Stimulated activated naive B cell treated with anti-CD40 and anti-IgM and Interleukin-4, amounts not matched to agents 10 μg/mL and 1 μg/mL and 100 μg/mL, for 72 hours (primary cell): ENCODE results near the gene SLC9A1.

Source experiments
- ATAC-seq, 2 donors: fragments of 150-1000 bp; cut with Tn5 transposase; replicated peaks; 2 replicates each; pipeline ENCODE4 v1.10.0; 2021; ENCODE audit warnings: moderate library complexity in 1 of 2
- DNase-seq: peaks from one replicate; pipeline ENCODE4 v3.0.0; 2021
- H3K27ac Mint-ChIP-seq: one replicate; pipeline ENCODE4 v1.8.0; 2022; ENCODE audit warnings: mild to moderate bottlenecking, mixed read lengths
- H3K27me3 Mint-ChIP-seq, 2 donors: one replicate each; pipeline ENCODE4 v1.8.0; 2022; ENCODE audit warnings: mixed read lengths in 2 of 2
- H3K36me3 Mint-ChIP-seq, 2 donors: one replicate each; pipeline ENCODE4 v1.8.0; 2022; ENCODE audit warnings: mixed read lengths in 2 of 2, mild to moderate bottlenecking in 1 of 2
- H3K4me1 Mint-ChIP-seq, 2 donors: one replicate each; pipeline ENCODE4 v1.8.0; 2022; ENCODE audit warnings: mixed read lengths in 2 of 2, mild to moderate bottlenecking in 1 of 2
- H3K4me3 Mint-ChIP-seq, 2 donors: one replicate each; pipeline ENCODE4 v1.8.0; 2022; ENCODE audit warnings: mild to moderate bottlenecking in 2 of 2, mixed read lengths in 2 of 2, moderate library complexity in 1 of 2
- H3K9me3 Mint-ChIP-seq, 2 donors: one replicate each; pipeline ENCODE4 v1.8.0; 2022; ENCODE audit warnings: mixed read lengths in 2 of 2, mild to moderate bottlenecking in 1 of 2

The SLC9A1 gene

GRCh38 chr1:27100335-27101053 lies 54.4 kb downstream of the SLC9A1 start:
- no peak for ATAC-seq
- peaks cover 37 to 52% of the 10 kb centered on the region in 2 donors for H3K4me1 Mint-ChIP-seq
- no peak overlapping the region for H3K4me3 Mint-ChIP-seq
- H3K36me3 Mint-ChIP-seq, result peaks cover 20 to 31% of the 10 kb centered on the region in 2 donors
- peak overlapping the region; percentile 91 for H3K27ac Mint-ChIP-seq
- H3K27me3 Mint-ChIP-seq, result no peaks in the 10 kb centered on the region
- H3K9me3 Mint-ChIP-seq, result no peaks in the 10 kb centered on the region
- DNase-seq, result no peak

- Mint-ChIP-seq H3K27me3 (no peaks in the 10 kb centered on the region), H3K4me1 (peaks cover 35 to 46% of the 10 kb centered on the region in 2 donors), H3K9me3 (no peaks in the 10 kb centered on the region), H3K27ac (peak overlapping the region; percentile 99), H3K36me3 (peaks cover 19 to 30% of the 10 kb centered on the region in 2 donors), H3K4me3 (peak overlapping the region; percentile 30 to 62)
- ATAC-seq (peak; percentile 90), DNase-seq (peak; percentile 86)
Measured at GRCh38 chr1:27099587-27100334, 55.2 kb downstream of the SLC9A1 start.

DNA sequence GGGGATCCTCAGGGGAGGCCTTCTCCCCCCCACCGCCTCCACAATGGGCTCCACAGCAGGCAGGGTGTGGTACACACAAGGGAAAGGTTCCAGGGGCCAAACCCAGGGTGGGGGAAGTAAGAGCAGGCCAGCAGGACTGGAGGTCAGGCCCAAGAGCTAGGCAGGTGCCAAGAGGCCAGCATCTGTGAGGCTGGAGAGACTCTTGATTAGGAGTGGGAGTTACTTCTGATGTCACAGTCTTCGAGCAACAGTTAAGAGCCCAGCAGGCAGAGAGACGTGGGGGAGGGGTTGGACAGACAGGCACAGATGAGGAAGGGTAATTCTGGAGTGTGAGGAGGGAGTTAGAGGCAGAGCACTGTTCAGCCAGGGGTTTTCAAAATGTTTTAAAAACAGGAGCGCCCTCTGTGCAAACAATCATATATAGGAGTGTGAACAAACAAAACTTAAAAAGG lies 55.8 kb downstream of the SLC9A1 start:
- Mint-ChIP-seq H3K4me3 (peak overlapping the region; percentile 30 to 62), H3K36me3 (peaks cover 19 to 30% of the 10 kb centered on the region in 2 donors), H3K27me3 (no peaks in the 10 kb centered on the region), H3K9me3 (no peaks in the 10 kb centered on the region), H3K4me1 (peaks cover 35 to 42% of the 10 kb centered on the region in 2 donors), H3K27ac (peak overlapping the region; percentile 99)
- DNase-seq, result peak; percentile 57
- ATAC-seq, result peak; percentile 71 to 74

GRCh38 chr1:27098431-27099134 lies 56.3 kb downstream of the SLC9A1 start:
- DNase-seq (no peak), ATAC-seq (peak; percentile 4)
- Mint-ChIP-seq H3K27ac (peak overlapping the region; percentile 99), H3K36me3 (peaks cover 17 to 27% of the 10 kb centered on the region in 2 donors), H3K4me1 (peaks cover 35 to 42% of the 10 kb centered on the region in 2 donors), H3K27me3 (no peaks in the 10 kb centered on the region), H3K9me3 (no peaks in the 10 kb centered on the region), H3K4me3 (peak overlapping the region; percentile 30 to 62)

- H3K4me1 Mint-ChIP-seq, result peaks cover 28 to 33% of the 10 kb centered on the region in 2 donors
- peak overlapping the region; percentile 81 for H3K27ac Mint-ChIP-seq
- no peaks in the 10 kb centered on the region for H3K9me3 Mint-ChIP-seq
- ATAC-seq (peak; percentile 41 to 50), DNase-seq (peak; percentile 66)
- peaks cover 9 to 17% of the 10 kb centered on the region in 2 donors for H3K36me3 Mint-ChIP-seq
- no peak overlapping the region for H3K4me3 Mint-ChIP-seq
- H3K27me3 Mint-ChIP-seq, result no peaks in the 10 kb centered on the region
Measured at GRCh38 chr1:27097484-27097917, 57.4 kb downstream of the SLC9A1 start.

- no peak for ATAC-seq
- H3K27me3 Mint-ChIP-seq, result peaks cover 0 to 4% of the 10 kb centered on the region in 2 donors
- DNase-seq, result no peak
- no peaks in the 10 kb centered on the region for H3K9me3 Mint-ChIP-seq
- no peak overlapping the region for H3K27ac Mint-ChIP-seq
- H3K4me3 Mint-ChIP-seq, result no peak overlapping the region
- H3K4me1 Mint-ChIP-seq, result peaks cover 26 to 31% of the 10 kb centered on the region in 2 donors
- H3K36me3 Mint-ChIP-seq, result peaks cover 6 to 10% of the 10 kb centered on the region in 2 donors
Measured at GRCh38 chr1:27095576-27095975, 59.3 kb downstream of the SLC9A1 start.

DNA sequence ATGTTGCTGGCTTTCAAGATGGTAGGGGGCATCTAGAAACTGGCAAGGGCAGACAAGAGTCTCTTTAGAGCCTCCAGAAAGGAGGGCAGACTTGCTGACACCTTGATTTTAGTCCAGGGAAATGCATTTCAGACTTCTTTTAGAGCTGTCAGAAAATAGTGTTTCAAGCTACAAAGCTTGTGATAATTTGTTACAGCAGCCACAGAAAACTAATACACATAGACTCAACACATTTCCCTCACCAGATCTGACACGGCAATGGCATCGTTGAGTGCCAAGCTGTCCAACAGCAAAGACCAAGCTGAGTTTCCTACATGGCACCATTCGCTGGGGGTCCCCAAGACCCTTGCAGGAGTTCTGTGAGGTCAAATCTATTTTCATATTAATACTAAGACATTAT lies 62.0 kb downstream of the SLC9A1 start:
- Mint-ChIP-seq H3K27me3 (peaks cover 0 to 10% of the 10 kb centered on the region in 2 donors), H3K36me3 (peaks cover 0 to 4% of the 10 kb centered on the region in 2 donors), H3K9me3 (no peaks in the 10 kb centered on the region), H3K27ac (no peak overlapping the region), H3K4me3 (no peak overlapping the region), H3K4me1 (peaks cover 4 to 5% of the 10 kb centered on the region in 2 donors)
- DNase-seq (no peak), ATAC-seq (no peak)

DNA sequence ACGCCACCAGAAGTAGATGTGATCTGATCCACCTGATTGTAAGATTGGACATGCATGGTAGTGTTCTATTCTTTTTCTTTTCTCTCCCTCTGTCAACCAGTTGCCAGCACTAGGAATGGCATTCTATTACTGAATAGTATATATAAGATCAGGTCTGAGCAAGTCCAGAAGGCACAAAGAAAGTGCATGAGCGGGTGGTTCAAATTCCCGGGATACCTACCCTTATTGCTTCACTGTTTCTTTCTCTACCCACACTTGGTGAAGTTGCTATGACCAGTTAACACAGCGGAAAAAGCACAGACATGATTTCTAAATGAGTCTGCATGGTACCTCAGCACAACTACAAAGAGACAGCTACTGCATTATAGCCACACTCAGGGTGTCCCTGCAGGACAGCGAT lies 64.0 kb downstream of the SLC9A1 start:
- ATAC-seq (no peak), DNase-seq (no peak)
- peaks cover 14 to 18% of the 10 kb centered on the region in 2 donors for H3K27me3 Mint-ChIP-seq
- no peak overlapping the region for H3K27ac Mint-ChIP-seq
- peaks cover 0 to 6% of the 10 kb centered on the region in 2 donors for H3K4me1 Mint-ChIP-seq
- peaks cover 1 to 4% of the 10 kb centered on the region in 2 donors for H3K36me3 Mint-ChIP-seq
- no peaks in the 10 kb centered on the region for H3K9me3 Mint-ChIP-seq
- H3K4me3 Mint-ChIP-seq, result no peak overlapping the region

- peaks cover 4 to 9% of the 10 kb centered on the region in 2 donors for H3K9me3 Mint-ChIP-seq
- no peak overlapping the region for H3K4me3 Mint-ChIP-seq
- peaks cover 0 to 5% of the 10 kb centered on the region in 2 donors for H3K4me1 Mint-ChIP-seq
- ATAC-seq (no peak), DNase-seq (no peak)
- H3K27ac Mint-ChIP-seq, result no peak overlapping the region
- peaks cover 18 to 22% of the 10 kb centered on the region in 2 donors for H3K27me3 Mint-ChIP-seq
- H3K36me3 Mint-ChIP-seq, result peaks cover 4% of the 10 kb centered on the region in 2 donors
Measured at GRCh38 chr1:27087371-27088220, 67.3 kb downstream of the SLC9A1 start.

DNA sequence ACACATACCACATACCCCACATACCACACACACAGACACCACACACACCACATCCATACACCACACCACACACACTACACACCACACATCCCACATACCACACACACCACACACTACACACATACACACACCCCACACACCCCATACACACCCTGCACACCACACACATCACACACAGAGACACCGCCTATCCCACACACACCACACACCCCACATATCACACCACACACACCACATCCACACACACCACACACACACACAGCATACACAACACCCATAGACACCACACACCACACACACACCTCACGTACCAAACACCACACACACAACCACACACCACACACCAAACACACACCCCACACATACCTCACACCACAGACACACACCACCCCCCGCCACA lies 68.3 kb downstream of the SLC9A1 start:
- H3K36me3 Mint-ChIP-seq, result peaks cover 0 to 4% of the 10 kb centered on the region in 2 donors
- peaks cover 0 to 5% of the 10 kb centered on the region in 2 donors for H3K4me1 Mint-ChIP-seq
- ATAC-seq (no peak), DNase-seq (no peak)
- H3K27me3 Mint-ChIP-seq, result peaks cover 18 to 22% of the 10 kb centered on the region in 2 donors
- no peak overlapping the region for H3K4me3 Mint-ChIP-seq
- peaks cover 4 to 9% of the 10 kb centered on the region in 2 donors for H3K9me3 Mint-ChIP-seq
- H3K27ac Mint-ChIP-seq, result no peak overlapping the region

- H3K27ac Mint-ChIP-seq, result no peak overlapping the region
- no peak for DNase-seq
Measured at GRCh38 chr1:27086026-27086425, 68.9 kb downstream of the SLC9A1 start.

GRCh38 chr1:27084107-27084506 lies 70.8 kb downstream of the SLC9A1 start:
- no peak for DNase-seq
- H3K27ac Mint-ChIP-seq, result no peak overlapping the region

More at GRCh38 chr1:27086026-27086425, 68.9 kb downstream of the SLC9A1 start:
- peaks cover 0 to 5% of the 10 kb centered on the region in 2 donors for H3K4me1 Mint-ChIP-seq
- ATAC-seq, result no peak
- H3K9me3 Mint-ChIP-seq, result peaks cover 4 to 9% of the 10 kb centered on the region in 2 donors
- peaks cover 15 to 22% of the 10 kb centered on the region in 2 donors for H3K27me3 Mint-ChIP-seq
- H3K4me3 Mint-ChIP-seq, result no peak overlapping the region
- peaks cover 0 to 4% of the 10 kb centered on the region in 2 donors for H3K36me3 Mint-ChIP-seq

DNA sequence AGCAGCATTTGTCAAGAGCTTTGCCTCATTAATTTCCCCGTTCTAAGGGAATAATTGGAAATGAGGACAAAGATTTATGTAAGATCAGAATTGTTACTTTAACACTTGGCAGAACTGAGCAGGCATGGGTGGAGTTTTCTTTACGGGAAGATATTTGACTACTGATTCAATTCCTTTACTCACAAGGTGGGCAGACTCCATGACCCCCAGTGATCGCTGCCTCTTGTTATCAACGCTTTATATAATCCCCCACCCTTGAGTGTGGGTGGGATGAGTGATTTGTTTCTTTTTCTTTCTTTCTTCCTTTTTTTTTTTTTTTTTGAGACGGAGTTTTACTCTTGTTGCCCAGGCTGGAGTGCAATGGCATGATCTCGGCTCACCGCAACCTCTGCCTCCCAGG lies 77.0 kb downstream of the SLC9A1 start:
- Mint-ChIP-seq H3K4me1 (no peaks in the 10 kb centered on the region), H3K9me3 (peaks cover 0 to 2% of the 10 kb centered on the region in 2 donors), H3K27ac (no peak overlapping the region), H3K27me3 (no peaks in the 10 kb centered on the region), H3K4me3 (no peak overlapping the region), H3K36me3 (no peaks in the 10 kb centered on the region)
- DNase-seq (no peak), ATAC-seq (no peak)

More at GRCh38 chr1:27084107-27084506, 70.8 kb downstream of the SLC9A1 start:
- Mint-ChIP-seq H3K36me3 (peaks cover 0 to 4% of the 10 kb centered on the region in 2 donors), H3K9me3 (peaks cover 5 to 9% of the 10 kb centered on the region in 2 donors), H3K4me1 (peaks cover 0 to 5% of the 10 kb centered on the region in 2 donors), H3K4me3 (no peak overlapping the region), H3K27me3 (peaks cover 14 to 22% of the 10 kb centered on the region in 2 donors)
- no peak for ATAC-seq
